ENCODE measurements around the gene VPS9D1. TPM values are rescaled to one million over a fixed set of nuclear protein-coding genes. Genes with fewer than 3 reads are reported as not detected.

VPS9D1 gene
- total RNA-seq (ENCODE audit: low replicate concordance): 16.4 and 17.3 TPM in 2 replicates
- long read RNA-seq, partial matches to known transcripts: 0 of 1 reads
- long read RNA-seq, other reads (novel, unspliced or antisense): 1 of 1 reads

GRCh38 chr16:89720813-89721545 lies at the start of gene VPS9D1, which contains the start of gene ZNF276:
Gene VPS9D1, minus strand, starts transcription at chr16:89720898. Its CDS starts 37 bp downstream, at chr16:89720861.
Gene ZNF276, plus strand, starts transcription at chr16:89721537. Its CDS starts 104 bp downstream, at chr16:89721641.
- Mint-ChIP-seq H3K9me3 (no peaks in the 10 kb centered on the region), H3K27me3 (no peaks in the 10 kb centered on the region)

GRCh38 chr16:89770367-89770766 lies 49.7 kb upstream of the VPS9D1 start:
- no peak for TF ChIP-seq CTCF (conservative IDR thresholded peaks at IDR 0.05)
- no peak overlapping the region for H3K4me3 Mint-ChIP-seq
- no peak overlapping the region for H3K27ac Mint-ChIP-seq
- H3K27me3 Mint-ChIP-seq: no peaks in the 10 kb centered on the region
- DNase-seq (ENCODE audit: extremely low spot score, unreplicated experiment): no peak
- no peaks in the 10 kb centered on the region for H3K4me1 Mint-ChIP-seq (ENCODE audit: unreplicated experiment)
- H3K9me3 Mint-ChIP-seq: no peaks in the 10 kb centered on the region
- H3K36me3 Mint-ChIP-seq: no peaks in the 10 kb centered on the region

More at GRCh38 chr16:89720813-89721545, at the start of gene VPS9D1, which contains the start of gene ZNF276:
- peak; percentile 87 for DNase-seq (ENCODE audit: extremely low spot score, unreplicated experiment)
- Mint-ChIP-seq H3K4me1 (ENCODE audit: unreplicated experiment) (peaks cover 18% of the 10 kb centered on the region), H3K4me3 (peak within 1 kb of the TSS; percentile 91), H3K27ac (peak within 1 kb of the TSS; percentile 94), H3K36me3 (peaks cover 4% of the 10 kb centered on the region)
- TF ChIP-seq CTCF (conservative IDR thresholded peaks at IDR 0.05): no peak

- H3K4me1 Mint-ChIP-seq (ENCODE audit: unreplicated experiment): no peaks in the 10 kb centered on the region
- H3K27me3 Mint-ChIP-seq: no peaks in the 10 kb centered on the region
- H3K4me3 Mint-ChIP-seq: no peak overlapping the region
- TF ChIP-seq CTCF (conservative IDR thresholded peaks at IDR 0.05): no peak
- no peak overlapping the region for H3K27ac Mint-ChIP-seq
- no peaks in the 10 kb centered on the region for H3K9me3 Mint-ChIP-seq
- H3K36me3 Mint-ChIP-seq: peaks cover 5% of the 10 kb centered on the region
- DNase-seq (ENCODE audit: extremely low spot score, unreplicated experiment): no peak
Observed at GRCh38 chr16:89765292-89765830, 44.7 kb upstream of the VPS9D1 start.

GRCh38 chr16:89764711-89765201 lies 44.1 kb upstream of the VPS9D1 start:
- Mint-ChIP-seq H3K36me3 (peaks cover 7% of the 10 kb centered on the region), H3K27ac (no peak overlapping the region), H3K27me3 (no peaks in the 10 kb centered on the region), H3K9me3 (no peaks in the 10 kb centered on the region), H3K4me3 (no peak overlapping the region), H3K4me1 (ENCODE audit: unreplicated experiment) (no peaks in the 10 kb centered on the region)
- DNase-seq (ENCODE audit: extremely low spot score, unreplicated experiment): no peak
- TF ChIP-seq CTCF (conservative IDR thresholded peaks at IDR 0.05): no peak

GRCh38 chr16:89761304-89761922 lies 40.7 kb upstream of the VPS9D1 start:
- TF ChIP-seq CTCF (conservative IDR thresholded peaks at IDR 0.05): no peak
- no peaks in the 10 kb centered on the region for H3K27me3 Mint-ChIP-seq
- H3K4me1 Mint-ChIP-seq (ENCODE audit: unreplicated experiment): no peaks in the 10 kb centered on the region
- H3K9me3 Mint-ChIP-seq: no peaks in the 10 kb centered on the region
- H3K36me3 Mint-ChIP-seq: peaks cover 7% of the 10 kb centered on the region
- no peak overlapping the region for H3K27ac Mint-ChIP-seq
- no peak for DNase-seq (ENCODE audit: extremely low spot score, unreplicated experiment)
- H3K4me3 Mint-ChIP-seq: no peak overlapping the region
